ENCODE data around the gene HIPK2.
A peak's percentile ranks its signal among the peaks of the same experiment; 100 is the strongest.

- peak in 1 of 2 experiments; percentile 56; a peak in 2 of 4 replicates for TF ChIP-seq EP300 (IDR thresholded peaks at IDR 0.05; ENCODE audit: borderline replicate concordance in 1 of 2, control insufficient read depth in 1 of 2, low read depth in 2 of 2, low read length in 2 of 2)
- 0 out of 6 replicates have a peak, but pooled peaks of 1 of the 3 experiments have one; percentile 3 for TF ChIP-seq CTCF (IDR thresholded peaks at IDR 0.05 in 2 of 3, conservative IDR thresholded peaks at IDR 0.05 in 1 of 3; ENCODE audit: control insufficient read depth in 2 of 3, extremely low read depth in 1 of 3, insufficient read depth in 1 of 3, low read depth in 3 of 3, low read length in 3 of 3)
- TF ChIP-seq SMAD1 (IDR thresholded peaks at IDR 0.05; ENCODE audit: low read depth, partially characterized antibody): no peak
- TF ChIP-seq RB1 (IDR thresholded peaks at IDR 0.05; ENCODE audit: borderline replicate concordance): peak; percentile 20; the same call in 1 of the 2 replicates
- TF ChIP-seq CREB1 (IDR thresholded peaks at IDR 0.05; ENCODE audit: low read depth): peak; percentile 41; the same call in 1 of the 2 replicates
- TF ChIP-seq POLR2AphosphoS5 (IDR thresholded peaks at IDR 0.05; ENCODE audit: low read length): peak; percentile 72
- TF ChIP-seq ZBTB33 (IDR thresholded peaks at IDR 0.05): no peak
- TF ChIP-seq EZH2 (IDR thresholded peaks at IDR 0.05; ENCODE audit: borderline replicate concordance, control insufficient read depth, low read depth, low read length): no peak
Observed at GRCh38 chr7:139673230-139673629, 104.6 kb downstream of the HIPK2 start.

Measured in GM12878 (cell line).